GM21381 (cell line): ENCODE measurements around the gene ULBP2.
A peak's percentile ranks its signal among the peaks of the same experiment; 100 is the strongest.
"Not testable (repeated sequence)": the region's sequence is repeated elsewhere in the genome, so short reads cannot be mapped to it uniquely, and the experiment has no call there.

ENCODE experiments used
- ATAC-seq: cut with Tn5 transposase; IDR thresholded peaks from one replicate; pipeline ENCODE4 v1.9.1; 2021; ENCODE audit warnings: mild to moderate bottlenecking, moderate library complexity; ENCODE audit not compliant: unreplicated experiment

The ULBP2 gene

DNA sequence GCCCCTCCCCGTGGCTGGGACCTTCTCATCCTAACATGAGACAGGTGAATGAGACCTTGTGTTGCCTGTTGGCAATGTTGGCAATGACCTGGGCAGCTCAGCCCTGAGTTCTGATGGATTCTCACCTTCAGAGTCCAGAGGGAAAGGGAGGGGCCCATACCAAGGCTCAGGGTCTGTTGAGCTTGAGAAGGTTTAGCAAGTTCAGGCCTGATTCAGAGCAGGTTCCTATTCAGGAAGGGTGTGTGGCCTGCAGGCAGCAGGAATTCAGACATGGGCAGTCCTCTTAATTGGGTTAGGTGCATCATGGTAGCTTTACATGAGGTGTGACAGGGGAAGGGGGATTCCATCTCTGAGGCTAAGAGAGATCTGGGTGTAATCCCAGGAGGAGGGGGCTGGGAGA is 5.7 kb downstream of the ULBP2 start:
- ATAC-seq = not testable (repeated sequence)

DNA sequence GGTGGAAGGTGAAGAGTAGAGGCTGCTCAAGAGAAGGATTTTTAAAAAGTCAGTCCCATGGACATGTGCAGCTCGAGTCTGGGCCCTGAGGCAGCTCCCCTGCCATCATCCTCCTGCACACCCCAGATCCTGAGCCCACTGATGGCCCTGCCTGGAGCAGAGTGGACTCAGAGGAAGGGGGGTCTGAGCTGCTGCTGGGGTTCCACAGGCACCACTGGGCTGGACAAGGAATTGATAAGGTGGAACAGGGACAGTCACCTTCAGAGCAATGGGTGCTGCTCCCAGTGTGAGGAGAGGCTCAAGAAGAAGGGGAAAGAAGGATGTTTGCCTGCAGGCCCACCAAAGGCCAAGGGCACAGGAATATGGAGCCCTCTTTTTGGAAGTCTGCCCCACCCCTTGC is 6.2 kb downstream of the ULBP2 start:
- no peak for ATAC-seq

GRCh38 chr6:149948616-149949015 is 6.8 kb downstream of the ULBP2 start:
- no peak for ATAC-seq

GRCh38 chr6:149950423-149950822 is 8.6 kb downstream of the ULBP2 start:
- ATAC-seq = no peak

GRCh38 chr6:149951096-149951495 is 9.3 kb downstream of the ULBP2 start:
- ATAC-seq = no peak

GRCh38 chr6:149951626-149952025 is 9.8 kb downstream of the ULBP2 start:
- ATAC-seq = no peak

- ATAC-seq = not testable (repeated sequence)
Measured at GRCh38 chr6:149953390-149953789, 11.6 kb downstream of the ULBP2 start.

DNA sequence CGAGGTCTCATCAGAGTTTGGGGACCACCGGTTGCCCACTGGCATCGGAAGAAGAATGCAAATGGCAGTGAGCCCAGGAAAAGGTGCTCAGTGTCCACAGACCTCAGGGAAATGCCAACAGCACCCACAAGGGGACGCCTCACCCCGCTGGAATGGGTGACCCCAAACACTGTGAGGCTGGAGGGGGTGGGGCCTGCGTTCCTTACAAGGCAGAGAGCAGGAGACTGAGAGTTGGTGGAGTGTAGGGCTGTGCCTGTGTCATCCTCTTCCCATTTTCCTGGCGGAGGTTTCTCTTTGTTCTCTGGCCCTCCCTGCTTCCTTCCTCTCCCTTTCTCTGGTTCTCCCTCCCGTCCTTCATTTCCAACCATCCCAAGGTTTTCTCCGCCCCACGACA is 12.1 kb downstream of the ULBP2 start:
- not testable (repeated sequence) for ATAC-seq

DNA sequence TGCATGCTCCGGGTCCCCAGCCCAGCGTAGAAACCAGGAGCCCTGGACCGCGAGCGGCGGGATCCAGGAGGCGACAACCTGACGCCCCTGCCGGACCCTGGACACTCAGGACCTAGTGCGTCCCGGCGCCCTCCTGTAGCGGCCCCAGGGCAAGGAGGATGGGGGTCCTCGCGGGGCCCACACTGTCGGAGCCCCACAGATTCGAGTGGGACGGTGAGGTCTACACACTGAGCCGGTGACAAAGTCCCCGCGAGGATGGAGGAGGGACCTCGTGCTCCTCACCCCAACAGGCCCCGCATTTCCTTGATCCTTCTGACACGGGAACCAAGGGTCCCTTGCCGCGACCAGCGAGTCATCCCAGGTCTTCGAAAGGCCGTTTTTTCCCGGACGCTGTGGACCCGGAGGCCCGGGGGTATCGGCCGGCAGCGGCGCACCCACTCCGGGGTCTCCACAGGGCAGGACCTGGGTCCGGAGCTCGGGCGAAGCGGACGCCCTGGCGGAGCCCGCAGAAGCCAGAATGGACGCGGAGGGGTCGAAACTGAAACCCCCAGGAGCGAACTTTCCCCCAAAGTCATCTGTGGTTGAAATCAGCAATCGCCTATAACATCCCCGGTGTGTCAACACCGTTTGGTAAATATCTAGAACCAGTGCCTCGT is 12.6 kb downstream of the ULBP2 start:
- ATAC-seq = not testable (repeated sequence)

GRCh38 chr6:149954984-149955653 is 13.3 kb downstream of the ULBP2 start:
- not testable (repeated sequence) for ATAC-seq

DNA sequence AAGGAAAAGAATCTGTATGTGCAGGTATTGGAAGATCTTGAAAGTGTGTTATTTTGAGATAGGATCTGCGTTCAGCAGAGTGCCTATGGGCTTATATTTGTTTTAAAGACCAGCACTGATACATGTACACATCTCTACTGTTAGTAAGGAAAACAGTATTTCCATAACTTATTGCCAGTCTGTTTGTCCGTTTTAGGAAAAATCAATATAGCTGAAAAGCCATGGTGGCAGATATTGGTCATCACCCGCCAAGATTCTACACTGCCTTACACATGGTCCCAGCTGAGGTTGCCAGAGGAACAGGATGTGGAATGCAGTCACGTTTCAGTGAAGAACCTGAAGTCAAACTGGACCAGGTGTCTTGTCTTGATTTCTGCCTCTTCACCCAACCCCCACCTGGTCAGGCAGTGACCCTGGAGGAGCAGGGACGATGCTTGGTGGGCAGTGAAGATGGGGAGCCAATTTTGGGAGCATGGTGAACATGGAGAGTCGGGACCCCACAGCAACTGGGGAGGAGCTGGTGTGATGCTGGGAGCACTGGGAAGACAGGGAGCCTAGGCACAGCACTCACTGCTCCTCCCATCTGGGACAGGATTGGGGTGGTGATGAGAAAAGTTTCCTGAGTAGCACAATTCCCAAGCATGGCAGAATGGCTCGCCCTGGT is 14.0 kb downstream of the ULBP2 start:
- ATAC-seq = not testable (repeated sequence)

DNA sequence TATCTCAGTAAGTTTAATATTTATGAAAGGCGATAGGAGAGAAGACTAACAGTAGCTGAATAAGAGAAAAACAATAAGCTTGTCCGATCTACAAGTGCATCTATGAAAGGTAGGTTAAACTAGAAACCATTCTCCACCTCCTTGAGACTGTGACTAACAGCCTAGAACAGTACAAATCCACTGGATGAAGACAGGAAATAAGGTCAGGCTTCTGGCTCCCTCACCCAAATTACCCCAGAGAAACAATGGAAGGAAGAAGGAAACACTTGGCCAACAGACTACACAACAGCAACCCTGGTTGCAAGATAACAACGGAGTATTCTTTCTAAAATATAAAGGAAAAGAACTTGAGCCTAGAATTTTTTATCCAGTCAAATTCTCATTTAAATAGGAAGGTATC is 16.3 kb downstream of the ULBP2 start:
- ATAC-seq = not testable (repeated sequence)

GRCh38 chr6:149959806-149960205 is 18.0 kb downstream of the ULBP2 start:
- ATAC-seq = not testable (repeated sequence)

- ATAC-seq = no peak
Measured at GRCh38 chr6:149960488-149960887, 18.7 kb downstream of the ULBP2 start.

DNA sequence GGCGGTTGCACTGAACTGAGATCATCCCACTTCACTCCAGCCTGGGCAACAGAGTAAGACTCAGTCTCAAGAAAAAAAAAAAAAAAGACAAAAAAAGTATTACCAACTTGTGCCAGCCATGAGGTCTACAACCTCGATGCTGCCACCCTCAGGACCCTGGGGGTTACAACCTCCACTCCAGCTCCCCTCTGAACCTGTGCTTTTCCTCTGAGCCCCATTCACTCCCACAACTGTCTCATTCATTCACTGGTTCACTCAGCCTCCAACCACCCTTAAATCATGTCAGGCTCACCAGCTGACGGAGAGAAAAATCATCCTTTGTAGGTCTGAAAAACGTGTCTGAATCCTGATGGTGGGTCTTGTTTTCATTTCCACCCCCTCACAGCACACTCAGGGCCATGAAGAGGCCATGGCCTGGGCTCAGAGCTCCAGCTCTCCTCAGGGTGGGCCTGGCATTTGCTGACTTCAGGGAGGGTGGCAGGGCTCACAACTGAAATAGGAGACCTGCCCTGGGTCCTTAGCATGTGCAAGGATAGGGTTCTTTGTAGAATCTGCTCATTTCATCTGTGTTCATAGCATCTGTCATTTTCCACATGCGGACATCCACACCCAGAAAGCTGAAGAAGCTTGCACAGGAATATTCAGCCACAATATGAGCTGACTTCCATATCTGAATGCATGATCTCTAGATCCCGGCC is 20.1 kb downstream of the ULBP2 start:
- no peak for ATAC-seq

GRCh38 chr6:149962461-149963211 is 20.8 kb downstream of the ULBP2 start:
- no peak for ATAC-seq

DNA sequence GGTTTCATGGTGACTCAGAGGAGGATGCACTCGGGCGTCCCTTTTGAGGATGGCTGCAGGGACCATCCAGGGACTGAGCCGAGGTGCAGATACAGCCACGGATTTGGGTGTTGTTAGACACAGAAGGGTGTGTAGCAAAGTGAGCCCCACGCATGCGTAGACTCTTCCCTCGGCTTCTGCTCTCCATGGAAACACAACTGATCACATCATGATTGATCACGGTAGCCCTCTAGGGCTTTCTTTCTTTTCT is 21.3 kb downstream of the ULBP2 start:
- ATAC-seq = peak; percentile 19

DNA sequence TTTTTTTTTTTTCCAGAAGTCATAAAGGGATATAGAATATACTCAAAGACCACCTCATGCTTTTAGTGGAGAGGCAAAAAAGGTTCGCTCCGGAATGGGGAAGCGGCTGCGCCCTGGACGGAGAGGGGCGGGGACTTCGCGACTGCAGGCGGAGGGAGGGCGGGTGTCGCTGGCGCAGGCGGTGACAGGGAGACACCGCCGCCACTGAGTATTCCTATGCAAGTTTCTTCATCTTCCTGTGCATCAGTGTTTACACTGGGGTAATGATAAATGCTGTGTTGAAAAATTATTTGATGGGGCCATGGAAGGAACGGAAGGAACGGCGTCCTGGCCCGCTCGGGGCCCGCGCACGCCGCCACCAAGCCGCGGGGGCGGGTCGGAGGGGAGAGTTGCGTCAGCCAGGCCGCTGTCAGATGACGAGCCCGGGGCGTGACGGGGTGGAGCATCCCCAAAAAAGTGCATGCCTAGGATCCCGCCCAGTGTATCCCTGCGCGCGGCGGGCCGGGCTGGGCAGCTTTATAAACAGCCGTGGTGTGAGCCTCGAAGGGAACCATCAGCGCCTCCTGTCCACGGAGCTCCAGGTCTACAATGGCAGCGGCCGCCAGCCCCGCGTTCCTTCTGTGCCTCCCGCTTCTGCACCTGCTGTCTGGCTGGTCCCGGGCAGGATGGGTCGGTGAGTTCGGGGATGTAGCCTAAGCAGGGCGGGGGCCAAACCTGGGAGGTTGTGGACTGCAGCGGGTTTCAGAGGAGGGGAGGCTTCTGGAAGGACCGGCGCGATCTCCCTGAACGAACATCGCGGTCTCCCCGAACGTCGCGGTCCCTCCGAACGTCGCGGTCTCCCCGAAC is 21.9 kb downstream of the ULBP2 start, which contains the start of gene ULBP1:
Gene ULBP1 (plus strand): TSS at position 482 of the 846 bp plus-strand sequence. CDS start 107 bp downstream, at position 589.
- peak; percentile 49 for ATAC-seq

DNA sequence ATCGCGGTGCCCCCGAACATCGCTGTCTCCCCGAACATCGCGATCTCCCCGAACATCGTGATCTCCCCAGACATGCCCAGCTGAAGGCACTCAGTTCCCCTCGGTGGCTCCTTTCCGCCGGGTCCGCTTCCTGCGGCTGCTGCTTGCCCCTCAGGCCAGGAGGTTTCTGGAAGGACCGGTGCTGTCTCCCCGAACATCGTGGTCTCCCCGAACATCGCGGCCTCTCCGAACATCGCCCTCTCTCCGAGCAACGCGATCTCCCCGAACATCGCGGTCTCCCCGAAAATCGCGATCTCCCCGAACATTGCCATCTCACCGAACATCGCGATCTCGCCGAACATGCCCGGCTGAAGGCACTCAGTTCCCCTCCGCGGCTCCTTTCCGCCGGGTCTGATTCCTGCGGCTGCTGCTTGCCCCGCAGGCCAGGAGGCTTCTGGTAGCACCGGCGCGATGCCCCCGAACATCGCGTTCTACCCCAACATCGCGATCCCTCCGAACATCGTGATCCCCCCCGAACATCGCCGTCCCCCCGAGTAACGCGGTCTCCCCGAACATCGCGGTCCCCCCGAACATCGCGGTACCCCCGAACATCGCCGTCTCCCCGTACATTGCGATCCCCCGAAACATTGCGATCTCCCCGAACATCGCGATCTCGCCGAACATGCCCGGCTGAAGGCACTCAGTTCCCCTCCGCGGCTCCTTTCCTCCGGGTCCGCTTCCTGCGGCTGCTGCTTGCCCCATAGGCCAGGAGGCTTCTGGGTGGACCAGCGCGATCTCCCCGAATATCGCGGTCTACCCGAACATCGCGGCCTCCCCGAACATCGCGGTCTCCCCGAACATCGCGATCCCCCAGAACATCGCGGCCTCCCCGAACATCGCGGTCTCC is 22.7 kb downstream of the ULBP2 start:
- ATAC-seq = no peak
